ENCODE measurements around the gene GTSF1L.

Gene GTSF1L

GRCh38 chr20:43680981-43681380 is 45.8 kb downstream of the GTSF1L start (continued):
- TF ChIP-seq CSRNP3 (CRISPR knock-in tag; IDR thresholded peaks at IDR 0.05): no peak

- no peak for TF ChIP-seq CSRNP3 (CRISPR knock-in tag; IDR thresholded peaks at IDR 0.05)
- no peak for TF ChIP-seq BACH2 (CRISPR knock-in tag; IDR thresholded peaks at IDR 0.05; ENCODE audit: borderline replicate concordance)
- no peak for TF ChIP-seq GLIS3 (CRISPR knock-in tag; IDR thresholded peaks at IDR 0.05)
- no peak for ATAC-seq
Measured at GRCh38 chr20:43676368-43676767, 50.4 kb downstream of the GTSF1L start.
